Measurements from ENCODE around the gene C2CD5. TPM values are rescaled to one million over a fixed set of nuclear protein-coding genes. Genes with fewer than 3 reads are reported as not detected.

The C2CD5 gene
- total and polyA plus RNA-seq, 4 donors: 23.7 to 54.1 (median 35.1) TPM

DNA sequence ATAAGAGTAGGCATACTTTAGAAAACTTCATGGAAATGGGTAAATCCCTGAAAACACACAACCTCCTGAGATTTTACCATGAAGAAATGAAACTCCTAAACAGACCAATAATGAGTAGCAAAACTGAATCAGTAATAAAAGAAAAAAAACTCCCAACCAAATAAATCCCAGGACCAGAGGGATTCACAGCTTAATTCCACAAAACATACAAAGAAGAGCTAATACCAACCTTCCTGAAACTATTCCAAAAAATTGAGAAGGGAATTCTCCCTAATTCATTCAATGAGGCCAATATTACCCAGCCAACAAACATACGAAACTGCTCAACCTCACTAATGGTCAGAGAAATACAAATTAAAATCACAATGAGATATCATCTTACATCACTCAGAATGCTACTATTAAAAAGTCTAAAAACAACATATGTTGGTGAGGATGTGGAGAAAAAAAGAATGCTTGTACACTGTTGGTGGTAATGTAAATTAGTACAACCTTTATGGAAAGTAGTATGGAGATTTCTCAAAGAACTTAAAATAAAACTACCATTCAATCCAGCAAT lies 112.6 kb downstream of the C2CD5 start:
- H3K27ac ChIP-seq (ENCODE audit: low read depth in 1 of 2, low read length in 2 of 2): no peak overlapping the region
- no peak for DNase-seq
- 61 to 74% methylated on average over 1 of the region's 1 CpG for WGBS, 2 donors
- H3K36me3 ChIP-seq (ENCODE audit: control insufficient read depth in 1 of 2, insufficient read depth in 2 of 2, low read length in 1 of 2): no peaks in the 10 kb centered on the region
- H3K4me3 ChIP-seq (ENCODE audit: low read length in 2 of 2): no peak overlapping the region
- intact Hi-C loops (cut with DNase I): no loop called here
- no peaks in the 10 kb centered on the region for H3K4me1 ChIP-seq (ENCODE audit: control insufficient read depth in 1 of 2, insufficient read depth in 2 of 2, low read length in 2 of 2)
- no peak for ATAC-seq (ENCODE audit: low FRiP score)
- no peaks in the 10 kb centered on the region for H3K9me3 ChIP-seq (ENCODE audit: control insufficient read depth, low read length)
- H3K27me3 ChIP-seq (ENCODE audit: control insufficient read depth in 1 of 2, insufficient read depth in 2 of 2, low read length in 1 of 2): no peaks in the 10 kb centered on the region

- DNase-seq (no peak), ATAC-seq (ENCODE audit: low FRiP score) (no peak)
- H3K4me1 ChIP-seq (ENCODE audit: control insufficient read depth in 1 of 2, insufficient read depth in 2 of 2, low read length in 2 of 2): peaks cover 0 to 4% of the 10 kb centered on the region in 2 donors
- H3K27ac ChIP-seq (ENCODE audit: low read depth in 1 of 2, low read length in 2 of 2): no peak overlapping the region
- H3K27me3 ChIP-seq (ENCODE audit: control insufficient read depth in 1 of 2, insufficient read depth in 2 of 2, low read length in 1 of 2): no peaks in the 10 kb centered on the region
- no peaks in the 10 kb centered on the region for H3K36me3 ChIP-seq (ENCODE audit: control insufficient read depth in 1 of 2, insufficient read depth in 2 of 2, low read length in 1 of 2)
- no peak overlapping the region for H3K4me3 ChIP-seq (ENCODE audit: low read length in 2 of 2)
- H3K9me3 ChIP-seq (ENCODE audit: control insufficient read depth, low read length): no peaks in the 10 kb centered on the region
- intact Hi-C loops (cut with DNase I): no loop called here
Observed at GRCh38 chr12:22416801-22417200, 127.5 kb downstream of the C2CD5 start.

- Histone ChIP-seq H3K4me1 (ENCODE audit: control insufficient read depth in 1 of 2, insufficient read depth in 2 of 2, low read length in 2 of 2) (peaks cover 0 to 4% of the 10 kb centered on the region in 2 donors), H3K4me3 (ENCODE audit: low read length in 2 of 2) (no peak overlapping the region), H3K36me3 (ENCODE audit: control insufficient read depth in 1 of 2, insufficient read depth in 2 of 2, low read length in 1 of 2) (no peaks in the 10 kb centered on the region), H3K27ac (ENCODE audit: low read depth in 1 of 2, low read length in 2 of 2) (no peak overlapping the region), H3K9me3 (ENCODE audit: control insufficient read depth, low read length) (no peaks in the 10 kb centered on the region), H3K27me3 (ENCODE audit: control insufficient read depth in 1 of 2, insufficient read depth in 2 of 2, low read length in 1 of 2) (no peaks in the 10 kb centered on the region)
- intact Hi-C loops (cut with DNase I): no loop called here
- ATAC-seq (ENCODE audit: low FRiP score) (peak; percentile 26), DNase-seq (no peak)
- 27 to 28% methylated on average over 4 of the region's 4 CpGs for whole genome bisulfite sequencing, 2 donors
Observed at GRCh38 chr12:22415342-22416309, 128.7 kb downstream of the C2CD5 start.

DNA sequence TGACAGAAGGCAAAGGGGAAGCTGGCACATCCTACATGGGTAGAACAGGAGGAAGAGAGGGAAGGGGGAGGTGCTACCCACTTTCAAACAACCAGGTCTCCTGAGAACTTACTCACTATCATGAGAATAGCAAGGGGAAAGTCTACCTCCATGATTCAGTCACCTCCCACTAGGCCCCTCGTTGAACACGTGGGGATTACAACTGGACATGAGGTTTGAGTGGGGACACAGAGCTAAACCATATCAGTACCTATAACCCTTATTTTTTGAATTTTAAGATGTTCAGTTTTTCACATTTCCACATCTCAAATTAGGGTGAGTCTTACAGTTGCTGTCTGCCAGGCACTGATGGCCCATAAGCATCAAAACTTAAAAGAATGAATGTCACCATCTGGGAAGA lies 129.6 kb downstream of the C2CD5 start:
- H3K4me3 ChIP-seq (ENCODE audit: low read length in 2 of 2): no peak overlapping the region
- peaks cover 0 to 4% of the 10 kb centered on the region in 2 donors for H3K4me1 ChIP-seq (ENCODE audit: control insufficient read depth in 1 of 2, insufficient read depth in 2 of 2, low read length in 2 of 2)
- ATAC-seq (ENCODE audit: low FRiP score) (no peak), DNase-seq (no peak)
- no peaks in the 10 kb centered on the region for H3K36me3 ChIP-seq (ENCODE audit: control insufficient read depth in 1 of 2, insufficient read depth in 2 of 2, low read length in 1 of 2)
- no peaks in the 10 kb centered on the region for H3K9me3 ChIP-seq (ENCODE audit: control insufficient read depth, low read length)
- no peaks in the 10 kb centered on the region for H3K27me3 ChIP-seq (ENCODE audit: control insufficient read depth in 1 of 2, insufficient read depth in 2 of 2, low read length in 1 of 2)
- 97 to 98% methylated on average over 2 of the region's 2 CpGs for WGBS, 2 donors
- intact Hi-C loops (cut with DNase I): no loop called here
- no peak overlapping the region for H3K27ac ChIP-seq (ENCODE audit: low read depth in 1 of 2, low read length in 2 of 2)

GRCh38 chr12:22413592-22413991 lies 130.8 kb downstream of the C2CD5 start:
- no peak for ATAC-seq (ENCODE audit: low FRiP score)
- H3K36me3 ChIP-seq (ENCODE audit: control insufficient read depth in 1 of 2, insufficient read depth in 2 of 2, low read length in 1 of 2): no peaks in the 10 kb centered on the region
- H3K4me3 ChIP-seq (ENCODE audit: low read length in 2 of 2): no peak overlapping the region
- no peaks in the 10 kb centered on the region for H3K27me3 ChIP-seq (ENCODE audit: control insufficient read depth in 1 of 2, insufficient read depth in 2 of 2, low read length in 1 of 2)
- no peak for DNase-seq
- 94 to 95% methylated on average over 3 of the region's 3 CpGs for WGBS, 2 donors
- H3K4me1 ChIP-seq (ENCODE audit: control insufficient read depth in 1 of 2, insufficient read depth in 2 of 2, low read length in 2 of 2): peaks cover 0 to 4% of the 10 kb centered on the region in 2 donors
- intact Hi-C loops (cut with DNase I): no loop called here
- H3K9me3 ChIP-seq (ENCODE audit: control insufficient read depth, low read length): no peaks in the 10 kb centered on the region
- H3K27ac ChIP-seq (ENCODE audit: low read depth in 1 of 2, low read length in 2 of 2): no peak overlapping the region

- 66% methylated on average over 3 of the region's 3 CpGs for WGBS, 2 donors
- intact Hi-C loops (cut with DNase I): no loop called here
Observed at GRCh38 chr12:22412581-22412980, 131.8 kb downstream of the C2CD5 start.

DNA sequence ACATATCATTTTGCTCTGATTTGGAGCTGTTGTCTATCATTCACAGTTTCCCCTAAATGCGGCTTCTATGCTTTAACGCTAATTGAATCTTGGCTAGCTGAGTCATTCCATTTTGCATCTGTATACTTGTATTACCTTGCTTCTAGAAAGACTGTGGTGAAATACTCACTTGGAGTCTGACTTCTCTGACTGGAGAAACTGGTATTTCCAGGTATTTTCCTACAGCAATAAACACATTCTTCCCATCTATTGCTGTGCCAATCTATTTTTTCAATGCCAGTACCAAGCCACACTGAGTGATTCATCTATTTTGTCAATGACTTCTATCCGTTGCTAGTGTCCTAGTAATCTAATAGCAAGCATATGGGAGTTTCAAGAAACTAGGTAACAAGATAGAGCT lies 133.9 kb downstream of the C2CD5 start:
- no peak overlapping the region for H3K27ac ChIP-seq (ENCODE audit: low read depth in 1 of 2, low read length in 2 of 2)
- H3K4me3 ChIP-seq (ENCODE audit: low read length in 2 of 2): no peak overlapping the region
- intact Hi-C loops (cut with DNase I): no loop called here
- no peak for ATAC-seq (ENCODE audit: low FRiP score)
- H3K27me3 ChIP-seq (ENCODE audit: control insufficient read depth in 1 of 2, insufficient read depth in 2 of 2, low read length in 1 of 2): no peaks in the 10 kb centered on the region
- H3K4me1 ChIP-seq (ENCODE audit: control insufficient read depth in 1 of 2, insufficient read depth in 2 of 2, low read length in 2 of 2): peaks cover 0 to under 1% of the 10 kb centered on the region in 2 donors
- no peak for DNase-seq
- H3K36me3 ChIP-seq (ENCODE audit: control insufficient read depth in 1 of 2, insufficient read depth in 2 of 2, low read length in 1 of 2): no peaks in the 10 kb centered on the region
- H3K9me3 ChIP-seq (ENCODE audit: control insufficient read depth, low read length): no peaks in the 10 kb centered on the region
- WGBS, 2 donors: 82 to 92% methylated on average over 3 of the region's 3 CpGs

More at GRCh38 chr12:22412581-22412980, 131.8 kb downstream of the C2CD5 start:
- DNase-seq (no peak), ATAC-seq (ENCODE audit: low FRiP score) (no peak)
- Histone ChIP-seq H3K9me3 (ENCODE audit: control insufficient read depth, low read length) (no peaks in the 10 kb centered on the region), H3K27ac (ENCODE audit: low read depth in 1 of 2, low read length in 2 of 2) (no peak overlapping the region), H3K36me3 (ENCODE audit: control insufficient read depth in 1 of 2, insufficient read depth in 2 of 2, low read length in 1 of 2) (no peaks in the 10 kb centered on the region), H3K4me1 (ENCODE audit: control insufficient read depth in 1 of 2, insufficient read depth in 2 of 2, low read length in 2 of 2) (peaks cover 0 to 4% of the 10 kb centered on the region in 2 donors), H3K4me3 (ENCODE audit: low read length in 2 of 2) (no peak overlapping the region), H3K27me3 (ENCODE audit: control insufficient read depth in 1 of 2, insufficient read depth in 2 of 2, low read length in 1 of 2) (no peaks in the 10 kb centered on the region)

DNA sequence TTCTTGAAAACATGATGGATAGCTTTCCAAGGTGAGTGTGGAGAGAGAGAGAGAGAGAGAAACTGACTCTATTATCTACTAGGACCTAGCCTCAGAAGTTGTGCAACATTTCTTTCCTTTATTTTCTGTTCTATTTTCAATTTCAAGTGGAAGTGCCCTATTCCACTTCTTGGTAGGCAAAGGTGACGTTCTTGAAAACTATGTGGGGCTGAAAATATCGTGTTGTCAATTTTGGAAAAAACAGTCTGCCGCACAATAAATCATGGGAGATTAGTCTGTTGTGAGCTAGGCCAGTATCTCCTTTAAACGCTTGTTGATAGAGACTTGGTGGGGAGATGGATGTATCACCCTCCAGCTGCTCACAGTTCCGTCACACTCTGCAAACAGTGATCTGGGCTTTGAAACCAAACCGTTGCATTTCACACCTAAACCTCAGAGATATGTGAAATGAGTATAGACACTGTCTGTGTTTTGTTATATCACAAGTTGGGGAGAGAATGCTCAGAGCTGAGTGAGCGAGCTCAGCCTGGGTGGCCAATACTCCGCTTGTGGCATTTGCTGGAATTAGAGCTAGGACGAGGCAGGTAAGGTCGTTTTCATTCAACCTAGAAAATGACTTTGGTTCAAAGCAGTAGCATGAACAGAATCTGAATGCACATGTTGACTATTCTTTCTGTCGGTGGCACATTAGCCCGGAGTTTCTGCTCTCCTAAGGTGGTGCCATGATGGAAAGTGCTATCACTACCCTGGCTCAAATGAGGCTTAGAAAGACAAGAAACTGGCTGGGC lies 134.8 kb downstream of the C2CD5 start:
- Histone ChIP-seq H3K27ac (ENCODE audit: low read depth in 1 of 2, low read length in 2 of 2) (no peak overlapping the region), H3K4me3 (ENCODE audit: low read length in 2 of 2) (no peak overlapping the region)
- intact Hi-C loops (cut with DNase I): no loop called here

More for the DNA sequence above, 134.8 kb downstream of the C2CD5 start:
- no peaks in the 10 kb centered on the region for H3K9me3 ChIP-seq (ENCODE audit: control insufficient read depth, low read length)
- H3K27me3 ChIP-seq (ENCODE audit: control insufficient read depth in 1 of 2, insufficient read depth in 2 of 2, low read length in 1 of 2): no peaks in the 10 kb centered on the region
- no peaks in the 10 kb centered on the region for H3K36me3 ChIP-seq (ENCODE audit: control insufficient read depth in 1 of 2, insufficient read depth in 2 of 2, low read length in 1 of 2)
- DNase-seq (no peak), ATAC-seq (ENCODE audit: low FRiP score) (no peak)
- 83 to 85% methylated on average over 12 of the region's 12 CpGs for WGBS, 2 donors
- no peaks in the 10 kb centered on the region for H3K4me1 ChIP-seq (ENCODE audit: control insufficient read depth in 1 of 2, insufficient read depth in 2 of 2, low read length in 2 of 2)
